ENCODE data around the gene TMEM131. TPM values are rescaled to one million over a fixed set of nuclear protein-coding genes. Genes with fewer than 3 reads are reported as not detected.

TMEM131 gene
- total RNA-seq, 1 donor from 2014 or later = 52.9 TPM

- H3K4me3 Mint-ChIP-seq = no peak overlapping the region
- H3K27ac Mint-ChIP-seq = no peak overlapping the region
- H3K4me1 Mint-ChIP-seq = no peaks in the 10 kb centered on the region
- no peak for TF ChIP-seq CTCF (IDR thresholded peaks at IDR 0.05; ENCODE audit: unreplicated experiment)
- peaks cover 2% of the 10 kb centered on the region for H3K36me3 Mint-ChIP-seq
- H3K9me3 Mint-ChIP-seq = no peaks in the 10 kb centered on the region
- DNase-seq (ENCODE audit: low spot score in 2 of 2, unreplicated experiment in 2 of 2) = no peak
- H3K27me3 Mint-ChIP-seq (ENCODE audit: low read depth) = no peaks in the 10 kb centered on the region
Observed at GRCh38 chr2:97733341-97734035, 262.3 kb downstream of the TMEM131 start.

GRCh38 chr2:97732436-97733340, 263.1 kb downstream of the TMEM131 start:
- peaks cover 2% of the 10 kb centered on the region for H3K36me3 Mint-ChIP-seq
- H3K4me3 Mint-ChIP-seq = no peak overlapping the region
- DNase-seq (ENCODE audit: low spot score in 2 of 2, unreplicated experiment in 2 of 2) = no peak
- H3K27ac Mint-ChIP-seq = no peak overlapping the region
- no peak for TF ChIP-seq CTCF (IDR thresholded peaks at IDR 0.05; ENCODE audit: unreplicated experiment)
- H3K9me3 Mint-ChIP-seq = no peaks in the 10 kb centered on the region
- H3K4me1 Mint-ChIP-seq = no peaks in the 10 kb centered on the region
- no peaks in the 10 kb centered on the region for H3K27me3 Mint-ChIP-seq (ENCODE audit: low read depth)

GRCh38 chr2:97731274-97732020, 264.3 kb downstream of the TMEM131 start:
- Mint-ChIP-seq H3K27ac (no peak overlapping the region), H3K4me3 (no peak overlapping the region), H3K4me1 (no peaks in the 10 kb centered on the region), H3K9me3 (no peaks in the 10 kb centered on the region), H3K27me3 (ENCODE audit: low read depth) (no peaks in the 10 kb centered on the region), H3K36me3 (peaks cover 4% of the 10 kb centered on the region)
- no peak for DNase-seq (ENCODE audit: low spot score in 2 of 2, unreplicated experiment in 2 of 2)
- TF ChIP-seq CTCF (IDR thresholded peaks at IDR 0.05; ENCODE audit: unreplicated experiment) = no peak

- H3K27ac Mint-ChIP-seq = no peak overlapping the region
- H3K4me1 Mint-ChIP-seq = no peaks in the 10 kb centered on the region
Observed at GRCh38 chr2:97730245-97730644, 265.5 kb downstream of the TMEM131 start.

More at GRCh38 chr2:97730245-97730644, 265.5 kb downstream of the TMEM131 start:
- no peaks in the 10 kb centered on the region for H3K27me3 Mint-ChIP-seq (ENCODE audit: low read depth)
- TF ChIP-seq CTCF (IDR thresholded peaks at IDR 0.05; ENCODE audit: unreplicated experiment) = no peak
- no peak for DNase-seq (ENCODE audit: low spot score in 2 of 2, unreplicated experiment in 2 of 2)
- H3K36me3 Mint-ChIP-seq = peaks cover 4% of the 10 kb centered on the region
- H3K4me3 Mint-ChIP-seq = no peak overlapping the region
- no peaks in the 10 kb centered on the region for H3K9me3 Mint-ChIP-seq

Measured in mesothelial cell of epicardium (in vitro differentiated cells).